Measurements from ENCODE around the gene TPP1. TPM values are rescaled to one million over a fixed set of nuclear protein-coding genes. Genes with fewer than 3 reads are reported as not detected.

Gene TPP1
- total RNA-seq, 1 donor: 86.2 TPM

GRCh38 chr11:6653656-6654055 lies 34.4 kb upstream of the TPP1 start:
- H3K27me3 ChIP-seq (ENCODE audit: insufficient read depth, low read length): peaks cover 22% of the 10 kb centered on the region
- H3K4me1 ChIP-seq (ENCODE audit: insufficient read depth, low read length): peaks cover 10% of the 10 kb centered on the region
- H3K9me3 ChIP-seq (ENCODE audit: low read depth, low read length): no peaks in the 10 kb centered on the region
- no peak overlapping the region for H3K4me3 ChIP-seq (ENCODE audit: low read length)

DNA sequence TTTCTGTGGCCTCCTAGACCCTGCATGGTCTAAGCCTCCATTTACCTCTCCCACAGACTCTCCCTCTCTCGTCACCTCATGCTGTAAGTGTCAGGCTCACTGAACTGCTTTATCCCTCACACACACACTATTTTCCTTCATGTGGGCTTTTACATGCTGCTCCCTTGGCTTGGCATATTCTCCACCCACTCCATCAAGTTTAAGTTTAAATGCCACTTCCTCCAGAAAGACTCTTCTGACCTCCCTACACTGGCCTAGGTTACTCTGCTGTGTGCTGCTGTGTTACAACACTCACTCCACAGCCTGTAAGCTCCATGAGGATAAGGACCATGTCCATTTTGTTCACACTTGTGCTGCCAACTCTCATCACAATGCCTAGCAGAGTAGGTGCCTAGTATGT lies 33.9 kb upstream of the TPP1 start:
- Histone ChIP-seq H3K27me3 (ENCODE audit: insufficient read depth, low read length) (peaks cover 22% of the 10 kb centered on the region), H3K9me3 (ENCODE audit: low read depth, low read length) (no peaks in the 10 kb centered on the region), H3K4me3 (ENCODE audit: low read length) (no peak overlapping the region), H3K4me1 (ENCODE audit: insufficient read depth, low read length) (peaks cover 16% of the 10 kb centered on the region)

DNA sequence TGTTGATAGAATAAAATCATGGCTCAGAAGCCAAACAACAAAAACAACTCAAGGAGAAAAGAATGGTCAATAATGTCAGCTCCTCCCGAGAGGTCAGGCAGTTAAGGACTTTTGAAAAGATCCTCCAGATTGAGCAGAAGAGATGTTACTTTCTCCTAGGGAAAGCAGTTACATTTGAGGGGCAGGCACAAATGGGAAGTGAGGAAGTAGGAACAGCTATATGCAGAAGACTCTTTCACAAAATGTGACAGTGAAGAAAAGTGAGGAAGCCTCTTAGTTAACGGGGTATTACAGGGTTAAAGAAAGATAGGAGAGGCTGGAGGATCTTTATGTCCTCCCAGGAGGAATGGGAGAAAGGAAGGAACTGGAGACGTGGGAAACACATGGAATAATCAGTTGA lies 33.0 kb upstream of the TPP1 start:
- Histone ChIP-seq H3K4me1 (ENCODE audit: insufficient read depth, low read length) (peaks cover 25% of the 10 kb centered on the region), H3K27me3 (ENCODE audit: insufficient read depth, low read length) (peaks cover 22% of the 10 kb centered on the region), H3K9me3 (ENCODE audit: low read depth, low read length) (no peaks in the 10 kb centered on the region), H3K4me3 (ENCODE audit: low read length) (no peak overlapping the region)

DNA sequence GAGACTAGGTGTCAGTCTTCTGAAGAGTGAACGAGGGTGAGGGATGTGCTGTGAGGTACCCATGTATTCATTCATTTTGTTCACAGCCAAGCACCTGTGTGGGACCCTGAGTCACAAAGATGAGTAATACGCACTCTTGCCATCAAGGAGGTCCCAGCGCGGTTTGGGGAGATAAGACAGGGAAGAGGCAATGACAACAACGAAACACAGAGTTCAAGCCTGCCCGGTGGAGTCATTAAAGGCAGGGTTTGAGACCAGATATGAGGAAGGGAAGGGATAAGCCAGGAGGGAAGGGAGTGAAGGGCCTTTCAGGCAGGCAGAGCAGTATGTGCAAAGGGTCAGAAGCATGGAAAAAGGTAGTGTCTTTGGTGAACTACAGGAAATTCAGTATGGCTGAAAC lies 31.8 kb upstream of the TPP1 start:
- H3K4me3 ChIP-seq (ENCODE audit: low read length): no peak overlapping the region
- H3K9me3 ChIP-seq (ENCODE audit: low read depth, low read length): no peaks in the 10 kb centered on the region
- H3K27me3 ChIP-seq (ENCODE audit: insufficient read depth, low read length): peaks cover 11% of the 10 kb centered on the region
- H3K4me1 ChIP-seq (ENCODE audit: insufficient read depth, low read length): peaks cover 37% of the 10 kb centered on the region

DNA sequence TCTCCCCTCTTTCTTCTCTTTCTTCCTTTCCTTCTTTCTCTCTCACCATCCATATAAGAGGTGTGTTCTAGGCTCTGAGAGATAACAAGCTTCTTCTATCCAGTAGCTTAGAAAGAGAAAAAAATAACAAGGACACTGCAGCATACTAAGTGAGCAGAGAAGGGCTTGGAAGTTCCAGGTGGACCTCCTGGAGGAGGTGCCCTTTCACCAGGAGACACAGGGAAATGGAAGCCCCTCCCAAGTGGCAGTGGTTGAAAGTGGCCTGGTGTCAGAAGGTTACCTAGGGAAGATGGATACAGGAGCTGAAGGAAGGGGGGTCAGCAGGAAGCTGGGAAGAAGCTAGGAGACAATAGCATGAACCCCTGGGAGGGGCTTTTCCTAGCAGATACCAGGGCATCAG lies 30.9 kb upstream of the TPP1 start:
- H3K4me3 ChIP-seq (ENCODE audit: low read length): no peak overlapping the region
- H3K4me1 ChIP-seq (ENCODE audit: insufficient read depth, low read length): peaks cover 45% of the 10 kb centered on the region

GRCh38 chr11:6648501-6648900 lies 29.3 kb upstream of the TPP1 start:
- H3K4me1 ChIP-seq (ENCODE audit: insufficient read depth, low read length): peaks cover 41% of the 10 kb centered on the region
- no peaks in the 10 kb centered on the region for H3K27me3 ChIP-seq (ENCODE audit: insufficient read depth, low read length)
- no peaks in the 10 kb centered on the region for H3K9me3 ChIP-seq (ENCODE audit: low read depth, low read length)
- no peak overlapping the region for H3K4me3 ChIP-seq (ENCODE audit: low read length)

More for the DNA sequence above, 30.9 kb upstream of the TPP1 start:
- Histone ChIP-seq H3K27me3 (ENCODE audit: insufficient read depth, low read length) (peaks cover 11% of the 10 kb centered on the region), H3K9me3 (ENCODE audit: low read depth, low read length) (no peaks in the 10 kb centered on the region)

GRCh38 chr11:6647836-6648235 lies 28.6 kb upstream of the TPP1 start:
- Histone ChIP-seq H3K9me3 (ENCODE audit: low read depth, low read length) (no peaks in the 10 kb centered on the region), H3K27me3 (ENCODE audit: insufficient read depth, low read length) (no peaks in the 10 kb centered on the region), H3K4me1 (ENCODE audit: insufficient read depth, low read length) (peaks cover 41% of the 10 kb centered on the region), H3K4me3 (ENCODE audit: low read length) (no peak overlapping the region)

- Histone ChIP-seq H3K4me3 (ENCODE audit: low read length) (no peak overlapping the region), H3K4me1 (ENCODE audit: insufficient read depth, low read length) (peaks cover 41% of the 10 kb centered on the region), H3K9me3 (ENCODE audit: low read depth, low read length) (no peaks in the 10 kb centered on the region), H3K27me3 (ENCODE audit: insufficient read depth, low read length) (no peaks in the 10 kb centered on the region)
Observed at GRCh38 chr11:6646918-6647679, 27.9 kb upstream of the TPP1 start.

DNA sequence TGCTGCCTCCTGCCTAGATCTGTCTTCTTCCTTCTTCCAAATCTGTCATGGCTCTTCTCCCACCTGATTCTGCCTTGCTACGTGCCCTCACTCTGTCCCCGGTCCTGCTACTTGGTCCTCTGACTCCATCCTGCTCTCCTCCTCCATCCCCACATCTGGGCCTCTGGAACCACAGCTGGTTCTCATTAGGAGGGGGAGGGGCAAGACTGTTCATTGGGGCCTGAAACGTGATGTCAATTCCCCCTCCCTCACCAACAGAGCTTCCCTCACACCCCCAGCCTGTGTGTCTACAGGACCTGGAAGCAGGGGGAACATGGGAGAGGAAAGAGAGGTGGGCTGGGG lies 27.3 kb upstream of the TPP1 start:
- no peak overlapping the region for H3K4me3 ChIP-seq (ENCODE audit: low read length)
- peaks cover 41% of the 10 kb centered on the region for H3K4me1 ChIP-seq (ENCODE audit: insufficient read depth, low read length)
- H3K9me3 ChIP-seq (ENCODE audit: low read depth, low read length): no peaks in the 10 kb centered on the region
- H3K27me3 ChIP-seq (ENCODE audit: insufficient read depth, low read length): no peaks in the 10 kb centered on the region

GRCh38 chr11:6646071-6646470 lies 26.8 kb upstream of the TPP1 start:
- peaks cover 41% of the 10 kb centered on the region for H3K4me1 ChIP-seq (ENCODE audit: insufficient read depth, low read length)
- H3K9me3 ChIP-seq (ENCODE audit: low read depth, low read length): no peaks in the 10 kb centered on the region
- H3K4me3 ChIP-seq (ENCODE audit: low read length): no peak overlapping the region
- no peaks in the 10 kb centered on the region for H3K27me3 ChIP-seq (ENCODE audit: insufficient read depth, low read length)

- no peaks in the 10 kb centered on the region for H3K27me3 ChIP-seq (ENCODE audit: insufficient read depth, low read length)
- H3K9me3 ChIP-seq (ENCODE audit: low read depth, low read length): no peaks in the 10 kb centered on the region
- H3K4me3 ChIP-seq (ENCODE audit: low read length): no peak overlapping the region
- H3K4me1 ChIP-seq (ENCODE audit: insufficient read depth, low read length): peaks cover 30% of the 10 kb centered on the region
Observed at GRCh38 chr11:6642957-6643356, 23.7 kb upstream of the TPP1 start.

DNA sequence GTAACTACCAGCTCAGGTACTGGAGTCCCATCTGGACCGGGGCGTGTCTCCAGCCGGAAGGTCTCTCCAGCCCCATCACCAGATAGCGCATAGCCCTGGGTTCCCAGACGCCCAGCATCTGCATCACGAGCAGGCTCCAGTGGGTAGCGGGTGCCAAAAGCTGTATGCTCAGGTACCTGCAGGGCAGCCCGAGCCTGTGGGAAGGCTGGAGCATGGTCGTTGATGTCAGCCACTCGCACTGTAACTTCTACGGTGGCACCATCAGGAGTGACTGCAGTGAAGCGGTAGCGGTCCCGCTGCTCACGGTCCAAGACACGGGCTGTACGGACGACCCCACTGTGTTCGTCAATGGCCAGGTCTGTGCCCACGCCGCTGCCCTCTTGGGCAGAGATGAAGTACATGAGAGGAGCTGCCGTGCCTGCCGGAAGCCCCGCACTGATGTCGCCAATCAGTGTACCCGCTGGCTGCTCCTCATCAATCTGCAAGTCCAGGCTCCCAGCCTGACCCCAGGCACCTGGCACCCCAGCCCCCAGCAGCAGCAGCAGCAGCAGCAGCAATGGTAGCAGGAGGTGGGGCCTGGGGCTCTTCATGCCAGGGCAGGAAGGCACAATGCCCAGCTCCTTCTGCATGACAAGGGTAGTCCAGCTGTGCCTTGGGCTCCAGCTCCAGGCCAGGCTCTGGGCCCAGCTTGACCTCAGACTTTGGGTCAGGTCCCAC lies 21.9 kb upstream of the TPP1 start:
- no peak overlapping the region for H3K4me3 ChIP-seq (ENCODE audit: low read length)
- no peaks in the 10 kb centered on the region for H3K9me3 ChIP-seq (ENCODE audit: low read depth, low read length)
- H3K27me3 ChIP-seq (ENCODE audit: insufficient read depth, low read length): no peaks in the 10 kb centered on the region
- H3K4me1 ChIP-seq (ENCODE audit: insufficient read depth, low read length): peaks cover 20% of the 10 kb centered on the region

- Histone ChIP-seq H3K4me1 (ENCODE audit: insufficient read depth, low read length) (peaks cover 20% of the 10 kb centered on the region), H3K4me3 (ENCODE audit: low read length) (no peak overlapping the region), H3K9me3 (ENCODE audit: low read depth, low read length) (no peaks in the 10 kb centered on the region), H3K27me3 (ENCODE audit: insufficient read depth, low read length) (no peaks in the 10 kb centered on the region)
Observed at GRCh38 chr11:6640036-6640984, 21.1 kb upstream of the TPP1 start.

GRCh38 chr11:6638429-6638828 lies 19.2 kb upstream of the TPP1 start:
- peaks cover 23% of the 10 kb centered on the region for H3K4me1 ChIP-seq (ENCODE audit: insufficient read depth, low read length)
- H3K4me3 ChIP-seq (ENCODE audit: low read length): no peak overlapping the region
- H3K27me3 ChIP-seq (ENCODE audit: insufficient read depth, low read length): no peaks in the 10 kb centered on the region
- H3K9me3 ChIP-seq (ENCODE audit: low read depth, low read length): no peaks in the 10 kb centered on the region

GRCh38 chr11:6637871-6638270 lies 18.6 kb upstream of the TPP1 start:
- Histone ChIP-seq H3K9me3 (ENCODE audit: low read depth, low read length) (no peaks in the 10 kb centered on the region), H3K4me1 (ENCODE audit: insufficient read depth, low read length) (peaks cover 23% of the 10 kb centered on the region), H3K4me3 (ENCODE audit: low read length) (no peak overlapping the region), H3K27me3 (ENCODE audit: insufficient read depth, low read length) (no peaks in the 10 kb centered on the region)

All from mononuclear cell (primary cell).